Measurements from ENCODE around the gene WDR33. TPM values are rescaled to one million over a fixed set of nuclear protein-coding genes. Genes with fewer than 3 reads are reported as not detected.

Gene WDR33
- total and polyA plus RNA-seq, 2 of the 13 experiments (the other 11 are each of a cell fraction or from before 2014, with no cell fraction given) = 54.9 to 78.2 TPM

- TF ChIP-seq ZNF281 (CRISPR knock-in tag; IDR thresholded peaks at IDR 0.05; ENCODE audit: borderline replicate concordance) (peak; percentile 21; the same call in 1 of the 2 replicates), MIER2 (CRISPR knock-in tag; IDR thresholded peaks at IDR 0.05) (0 out of 2 replicates have a peak, but pooled peaks have one; percentile 14), GRHL1 (CRISPR knock-in tag; conservative IDR thresholded peaks at IDR 0.05) (no peak), MAFG (CRISPR knock-in tag; IDR thresholded peaks at IDR 0.05) (no peak), ZNF703 (CRISPR knock-in tag; IDR thresholded peaks at IDR 0.05; ENCODE audit: borderline replicate concordance) (no peak), BRCA1 (CRISPR knock-in tag; IDR thresholded peaks at IDR 0.05) (no peak), ZNF572 (CRISPR knock-in tag; IDR thresholded peaks at IDR 0.05) (no peak), HMG20A (CRISPR knock-in tag; IDR thresholded peaks at IDR 0.05; ENCODE audit: borderline replicate concordance) (peak; percentile 20; the same call in 1 of the 2 replicates), ZNF556 (CRISPR knock-in tag; IDR thresholded peaks at IDR 0.05; ENCODE audit: borderline replicate concordance) (peak; percentile 74; the same call in 1 of the 2 replicates), FOXK2 (IDR thresholded peaks at IDR 0.05) (0 out of 2 replicates have a peak, but pooled peaks have one; percentile 45), ZNF503 (CRISPR knock-in tag; IDR thresholded peaks at IDR 0.05) (0 out of 2 replicates have a peak, but pooled peaks have one; percentile 22), IKZF5 (CRISPR knock-in tag; IDR thresholded peaks at IDR 0.05) (peak; percentile 39; the same call in 1 of the 2 replicates)
Measured at GRCh38 chr2:127784965-127785518, 25.9 kb downstream of the WDR33 start (continued).
